Cardiac fibroblast (primary cell): ENCODE measurements around the gene POLR3B.

Experiments
- DNase-seq, 2 donors: peaks; one replicate each; pipeline versions ENCODE4 v3.0.0 to v3.0.0-alpha.2; 2010; ENCODE audit warnings: low read depth in 2 of 2
- H3K4me3 ChIP-seq, 2 donors: replicated peaks in 1 of 2; 1 replicate in 1 of 2; 2 replicates in 1 of 2; pipeline ENCODE4 v1.5.1; 2011; ENCODE audit warnings: low read depth in 2 of 2, low read length in 2 of 2, mild to moderate bottlenecking in 2 of 2, moderate library complexity in 1 of 2
- CTCF ChIP-seq: IDR thresholded peaks from one replicate; pipeline ENCODE4 v1.5.1; 2011; ENCODE audit warnings: low read depth, mild to moderate bottlenecking, low read length, inconsistent platforms

POLR3B gene

GRCh38 chr12:106409878-106410277 lies 52.3 kb downstream of the POLR3B start:
- no peak for DNase-seq
- H3K4me3 ChIP-seq, result no peak overlapping the region
- no peak for TF ChIP-seq CTCF

GRCh38 chr12:106412563-106412962 lies 55.0 kb downstream of the POLR3B start:
- no peak overlapping the region for H3K4me3 ChIP-seq
- DNase-seq, result no peak
- TF ChIP-seq CTCF, result no peak

GRCh38 chr12:106415134-106415533 lies 57.6 kb downstream of the POLR3B start:
- H3K4me3 ChIP-seq, result no peak overlapping the region
- DNase-seq, result peak; percentile 47 to 65
- TF ChIP-seq CTCF, result no peak

GRCh38 chr12:106416273-106416672 lies 58.7 kb downstream of the POLR3B start:
- peak; percentile 6 to 46 for DNase-seq
- no peak overlapping the region for H3K4me3 ChIP-seq
- TF ChIP-seq CTCF, result no peak

- no peak for TF ChIP-seq CTCF
- no peak overlapping the region for H3K4me3 ChIP-seq
- peak; percentile 81 to 86 for DNase-seq
Measured at GRCh38 chr12:106417926-106418910, 60.7 kb downstream of the POLR3B start.

- no peak for TF ChIP-seq CTCF
- no peak overlapping the region for H3K4me3 ChIP-seq
- DNase-seq, result no peak
Measured at GRCh38 chr12:106418970-106419369, 61.4 kb downstream of the POLR3B start.
